HG02588 (cell line): ENCODE results near the gene ENOX1.

Source experiments
- ATAC-seq: cut with Tn5 transposase; IDR thresholded peaks from one replicate; pipeline ENCODE4 v1.9.1; 2021; ENCODE audit warnings: mild to moderate bottlenecking, moderate library complexity; ENCODE audit not compliant: unreplicated experiment

The ENOX1 gene

GRCh38 chr13:43611281-43612273 lies 175.2 kb downstream of the ENOX1 start:
- no peak for ATAC-seq

- no peak for ATAC-seq
Observed at GRCh38 chr13:43608400-43609137, 178.2 kb downstream of the ENOX1 start.

- no peak for ATAC-seq
Observed at GRCh38 chr13:43597599-43597945, 189.2 kb downstream of the ENOX1 start.

- ATAC-seq = no peak
Observed at GRCh38 chr13:43596924-43597598, 189.7 kb downstream of the ENOX1 start.

GRCh38 chr13:43596006-43596405 lies 190.8 kb downstream of the ENOX1 start:
- no peak for ATAC-seq

GRCh38 chr13:43587376-43587775 lies 199.4 kb downstream of the ENOX1 start:
- ATAC-seq = no peak

GRCh38 chr13:43584751-43585150 lies 202.0 kb downstream of the ENOX1 start:
- ATAC-seq = no peak

GRCh38 chr13:43583321-43583720 lies 203.5 kb downstream of the ENOX1 start:
- no peak for ATAC-seq

- no peak for ATAC-seq
Observed at GRCh38 chr13:43580280-43580679, 206.5 kb downstream of the ENOX1 start.

GRCh38 chr13:43579321-43579720 lies 207.5 kb downstream of the ENOX1 start:
- ATAC-seq = no peak

GRCh38 chr13:43574605-43575004 lies 212.2 kb downstream of the ENOX1 start:
- ATAC-seq = no peak

GRCh38 chr13:43573802-43574514 lies 212.8 kb downstream of the ENOX1 start:
- ATAC-seq = no peak

GRCh38 chr13:43573361-43573740 lies 213.4 kb downstream of the ENOX1 start:
- ATAC-seq = no peak

- ATAC-seq = no peak
Observed at GRCh38 chr13:43572656-43573360, 214.0 kb downstream of the ENOX1 start.

- ATAC-seq = no peak
Observed at GRCh38 chr13:43569658-43570057, 217.1 kb downstream of the ENOX1 start.

- ATAC-seq = no peak
Observed at GRCh38 chr13:43567608-43568007, 219.2 kb downstream of the ENOX1 start.

- ATAC-seq = no peak
Observed at GRCh38 chr13:43564952-43565351, 221.8 kb downstream of the ENOX1 start.

GRCh38 chr13:43561081-43561480 lies 225.7 kb downstream of the ENOX1 start:
- no peak for ATAC-seq

- ATAC-seq = no peak
Observed at GRCh38 chr13:43558939-43559338, 227.8 kb downstream of the ENOX1 start.

- no peak for ATAC-seq
Observed at GRCh38 chr13:43558326-43558725, 228.4 kb downstream of the ENOX1 start.
